Activated T-cell treated with anti-CD3 and anti-CD28 coated beads, Interleukin-2, amount 50 U/mL, for 4 hours (primary cell): ENCODE measurements around the gene PRAC2. TPM values are rescaled to one million over a fixed set of nuclear protein-coding genes. Genes with fewer than 3 reads are reported as not detected.

ENCODE experiments used
- ATAC-seq, 2 donors: fragments of 200-7000 bp; cut with Tn5 transposase; one replicate each; pipeline ENCODE4 v1.10.0; 2021
- DNase-seq: peaks from one replicate; pipeline ENCODE4 v3.0.0-alpha.2; 2020
- H3K27me3 Mint-ChIP-seq: one replicate; pipeline ENCODE4 v1.8.0; 2021; ENCODE audit warnings: low read depth, mixed read lengths
- H3K36me3 Mint-ChIP-seq: one replicate; pipeline ENCODE4 v1.8.0; 2022; ENCODE audit warnings: mixed read lengths; ENCODE audit not compliant: insufficient read depth
- H3K4me1 Mint-ChIP-seq: one replicate; pipeline ENCODE4 v1.8.0; 2021; ENCODE audit warnings: low read depth, mixed read lengths
- H3K4me3 Mint-ChIP-seq: one replicate; pipeline ENCODE4 v1.8.0; 2021; ENCODE audit warnings: mild to moderate bottlenecking, moderate library complexity, mixed read lengths
- H3K9me3 Mint-ChIP-seq: one replicate; pipeline ENCODE4 v1.8.0; 2021; ENCODE audit warnings: mixed read lengths
- total RNA-seq, 3 donors: library from RNA; stranded (reverse); gene quantifications; one replicate each; pipeline ENCODE4 v1.2.1, GENCODE V29; 2021

Gene PRAC2
- not detected for total RNA-seq

- H3K9me3 Mint-ChIP-seq, result no peaks in the 10 kb centered on the region
- no peaks in the 10 kb centered on the region for H3K36me3 Mint-ChIP-seq
- peak within 1 kb of the TSS; percentile 61 for H3K4me3 Mint-ChIP-seq
- DNase-seq (no peak), ATAC-seq (no peak)
- H3K4me1 Mint-ChIP-seq, result peaks cover 29% of the 10 kb centered on the region
- H3K27me3 Mint-ChIP-seq, result peaks cover 93% of the 10 kb centered on the region
Measured at GRCh38 chr17:48722915-48723422, at the start of gene PRAC2. TSS of gene PRAC2 (plus strand) at chr17:48723185. CDS start at chr17:48724411, 1,226 bp downstream.

GRCh38 chr17:48676963-48677558 is 45.9 kb upstream of the PRAC2 start:
- H3K4me1 Mint-ChIP-seq, result peaks cover 2% of the 10 kb centered on the region
- H3K27me3 Mint-ChIP-seq, result peaks cover 42% of the 10 kb centered on the region
- no peaks in the 10 kb centered on the region for H3K36me3 Mint-ChIP-seq
- H3K9me3 Mint-ChIP-seq, result no peaks in the 10 kb centered on the region
- ATAC-seq (no peak), DNase-seq (no peak)
- H3K4me3 Mint-ChIP-seq, result no peak overlapping the region

GRCh38 chr17:48678141-48678971 is 44.6 kb upstream of the PRAC2 start:
- ATAC-seq, result peak; percentile 92 to 95
- no peaks in the 10 kb centered on the region for H3K36me3 Mint-ChIP-seq
- peaks cover 45% of the 10 kb centered on the region for H3K27me3 Mint-ChIP-seq
- H3K4me1 Mint-ChIP-seq, result peaks cover 2% of the 10 kb centered on the region
- H3K9me3 Mint-ChIP-seq, result no peaks in the 10 kb centered on the region
- DNase-seq, result peak; percentile 67
- H3K4me3 Mint-ChIP-seq, result no peak overlapping the region

- no peak overlapping the region for H3K4me3 Mint-ChIP-seq
- no peaks in the 10 kb centered on the region for H3K9me3 Mint-ChIP-seq
- H3K36me3 Mint-ChIP-seq, result no peaks in the 10 kb centered on the region
- no peak for ATAC-seq
- H3K27me3 Mint-ChIP-seq, result peaks cover 43% of the 10 kb centered on the region
- no peak for DNase-seq
- H3K4me1 Mint-ChIP-seq, result peaks cover 2% of the 10 kb centered on the region
Measured at GRCh38 chr17:48679385-48680096, 43.4 kb upstream of the PRAC2 start.

- ATAC-seq (no peak), DNase-seq (no peak)
- Mint-ChIP-seq H3K36me3 (no peaks in the 10 kb centered on the region), H3K4me3 (no peak overlapping the region), H3K9me3 (no peaks in the 10 kb centered on the region), H3K4me1 (peaks cover 2% of the 10 kb centered on the region), H3K27me3 (peaks cover 39% of the 10 kb centered on the region)
Measured at GRCh38 chr17:48681609-48682008, 41.4 kb upstream of the PRAC2 start.

- no peak for DNase-seq
- Mint-ChIP-seq H3K4me3 (no peak overlapping the region), H3K9me3 (no peaks in the 10 kb centered on the region), H3K4me1 (no peaks in the 10 kb centered on the region), H3K36me3 (no peaks in the 10 kb centered on the region), H3K27me3 (peaks cover 14% of the 10 kb centered on the region)
- ATAC-seq, result no peak
Measured at GRCh38 chr17:48690655-48691054, 32.3 kb upstream of the PRAC2 start.

GRCh38 chr17:48692049-48692448 is 30.9 kb upstream of the PRAC2 start:
- Mint-ChIP-seq H3K4me1 (no peaks in the 10 kb centered on the region), H3K4me3 (no peak overlapping the region), H3K27me3 (peaks cover 25% of the 10 kb centered on the region), H3K9me3 (no peaks in the 10 kb centered on the region), H3K36me3 (no peaks in the 10 kb centered on the region)
- no peak for DNase-seq
- ATAC-seq, result no peak

GRCh38 chr17:48693178-48693577 is 29.8 kb upstream of the PRAC2 start:
- Mint-ChIP-seq H3K4me3 (no peak overlapping the region), H3K9me3 (no peaks in the 10 kb centered on the region), H3K36me3 (no peaks in the 10 kb centered on the region), H3K4me1 (no peaks in the 10 kb centered on the region), H3K27me3 (peaks cover 36% of the 10 kb centered on the region)
- no peak for DNase-seq
- no peak for ATAC-seq

GRCh38 chr17:48701864-48702532 is 21.0 kb upstream of the PRAC2 start:
- Mint-ChIP-seq H3K9me3 (no peaks in the 10 kb centered on the region), H3K36me3 (no peaks in the 10 kb centered on the region), H3K4me3 (no peak overlapping the region), H3K27me3 (peaks cover 72% of the 10 kb centered on the region), H3K4me1 (no peaks in the 10 kb centered on the region)
- DNase-seq, result no peak
- ATAC-seq, result no peak

- no peaks in the 10 kb centered on the region for H3K4me1 Mint-ChIP-seq
- ATAC-seq (no peak), DNase-seq (no peak)
- no peak overlapping the region for H3K4me3 Mint-ChIP-seq
- peaks cover 74% of the 10 kb centered on the region for H3K27me3 Mint-ChIP-seq
- no peaks in the 10 kb centered on the region for H3K9me3 Mint-ChIP-seq
- no peaks in the 10 kb centered on the region for H3K36me3 Mint-ChIP-seq
Measured at GRCh38 chr17:48704361-48705248, 18.4 kb upstream of the PRAC2 start.

GRCh38 chr17:48711128-48711527 is 11.9 kb upstream of the PRAC2 start:
- Mint-ChIP-seq H3K27me3 (peaks cover 76% of the 10 kb centered on the region), H3K9me3 (no peaks in the 10 kb centered on the region), H3K36me3 (no peaks in the 10 kb centered on the region), H3K4me1 (no peaks in the 10 kb centered on the region), H3K4me3 (no peak overlapping the region)
- ATAC-seq (no peak), DNase-seq (no peak)

GRCh38 chr17:48715496-48716399 is 7.2 kb upstream of the PRAC2 start:
- H3K36me3 Mint-ChIP-seq, result no peaks in the 10 kb centered on the region
- peaks cover 10% of the 10 kb centered on the region for H3K4me1 Mint-ChIP-seq
- no peak for ATAC-seq

More at GRCh38 chr17:48715496-48716399, 7.2 kb upstream of the PRAC2 start:
- DNase-seq, result no peak
- H3K4me3 Mint-ChIP-seq, result no peak overlapping the region
- H3K9me3 Mint-ChIP-seq, result no peaks in the 10 kb centered on the region
- H3K27me3 Mint-ChIP-seq, result peaks cover 80% of the 10 kb centered on the region
